HG03060 (cell line): ENCODE data around the gene CCNY.
A peak's percentile ranks its signal among the peaks of the same experiment; 100 is the strongest.

Source experiments
- ATAC-seq: cut with Tn5 transposase; IDR thresholded peaks from one replicate; pipeline ENCODE4 v1.9.1; 2021; ENCODE audit warnings: low read depth, moderate number of reproducible peaks; ENCODE audit not compliant: unreplicated experiment

Gene CCNY

DNA sequence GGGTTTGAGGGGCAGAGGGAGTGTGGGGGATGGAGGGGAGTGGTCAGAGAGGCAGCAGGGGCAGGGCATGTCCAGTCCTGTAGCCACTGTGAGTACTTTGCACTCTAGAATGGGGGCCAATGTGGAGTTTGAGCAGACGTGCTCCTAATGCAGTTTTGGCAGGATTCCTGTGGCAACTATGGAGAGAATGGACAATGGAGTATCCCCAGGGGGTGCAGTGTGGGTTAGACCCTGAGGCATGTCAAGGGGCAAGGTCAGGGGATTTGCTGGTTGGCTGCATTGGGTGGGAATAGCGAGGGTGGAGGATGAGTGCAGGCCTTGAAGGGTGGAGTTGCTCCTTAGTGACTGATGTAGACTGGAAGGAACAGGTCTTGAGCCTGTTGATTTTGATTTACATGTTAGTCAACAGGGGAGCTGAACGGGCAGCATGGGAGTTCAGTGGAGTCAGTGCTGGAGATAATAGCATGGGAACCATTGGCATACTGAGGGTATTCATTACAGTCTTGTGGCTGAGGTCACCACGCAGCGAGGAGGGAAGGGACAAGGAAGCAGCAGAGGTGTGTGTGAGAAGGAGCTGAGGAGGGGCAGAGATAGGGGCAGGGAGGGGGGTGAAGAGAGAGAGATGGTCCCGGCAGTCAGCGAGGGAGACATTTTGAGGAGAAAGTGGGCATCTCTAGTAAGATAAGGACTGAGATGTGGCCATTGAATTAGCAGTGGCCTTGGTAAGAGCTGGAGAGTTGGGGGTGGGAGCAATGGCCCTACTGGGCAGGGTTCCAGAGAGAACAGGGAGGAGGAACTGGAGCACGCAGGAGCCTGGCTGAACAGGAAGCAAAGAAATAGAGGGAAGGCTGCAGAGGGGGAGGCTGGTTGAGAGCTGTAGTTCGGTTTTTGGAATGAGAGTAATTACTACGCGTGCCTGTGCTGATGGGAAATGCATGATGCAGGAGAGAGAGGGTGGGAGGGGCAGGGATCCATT lies 112.7 kb downstream of the CCNY start:
- no peak for ATAC-seq

DNA sequence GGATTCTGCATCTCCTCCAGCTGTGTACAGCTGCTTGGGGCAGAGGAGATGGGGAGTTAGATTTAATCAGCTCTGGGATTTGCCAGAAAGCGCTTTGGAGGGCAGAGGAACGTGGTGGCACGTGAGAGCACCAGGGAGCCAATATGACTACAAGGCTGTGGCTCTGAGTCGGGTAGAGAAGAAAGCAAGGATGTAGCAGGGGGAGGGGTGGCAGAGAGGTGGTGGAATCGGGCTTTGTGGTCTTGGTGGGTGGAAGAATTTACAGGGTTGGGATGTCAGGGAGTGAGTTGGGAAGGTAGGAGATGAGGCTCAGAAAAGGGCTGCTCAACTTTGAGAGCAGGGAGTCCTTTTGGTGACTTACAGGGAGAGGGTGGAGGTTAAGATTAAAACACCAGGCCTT lies 113.6 kb downstream of the CCNY start:
- ATAC-seq, result no peak

DNA sequence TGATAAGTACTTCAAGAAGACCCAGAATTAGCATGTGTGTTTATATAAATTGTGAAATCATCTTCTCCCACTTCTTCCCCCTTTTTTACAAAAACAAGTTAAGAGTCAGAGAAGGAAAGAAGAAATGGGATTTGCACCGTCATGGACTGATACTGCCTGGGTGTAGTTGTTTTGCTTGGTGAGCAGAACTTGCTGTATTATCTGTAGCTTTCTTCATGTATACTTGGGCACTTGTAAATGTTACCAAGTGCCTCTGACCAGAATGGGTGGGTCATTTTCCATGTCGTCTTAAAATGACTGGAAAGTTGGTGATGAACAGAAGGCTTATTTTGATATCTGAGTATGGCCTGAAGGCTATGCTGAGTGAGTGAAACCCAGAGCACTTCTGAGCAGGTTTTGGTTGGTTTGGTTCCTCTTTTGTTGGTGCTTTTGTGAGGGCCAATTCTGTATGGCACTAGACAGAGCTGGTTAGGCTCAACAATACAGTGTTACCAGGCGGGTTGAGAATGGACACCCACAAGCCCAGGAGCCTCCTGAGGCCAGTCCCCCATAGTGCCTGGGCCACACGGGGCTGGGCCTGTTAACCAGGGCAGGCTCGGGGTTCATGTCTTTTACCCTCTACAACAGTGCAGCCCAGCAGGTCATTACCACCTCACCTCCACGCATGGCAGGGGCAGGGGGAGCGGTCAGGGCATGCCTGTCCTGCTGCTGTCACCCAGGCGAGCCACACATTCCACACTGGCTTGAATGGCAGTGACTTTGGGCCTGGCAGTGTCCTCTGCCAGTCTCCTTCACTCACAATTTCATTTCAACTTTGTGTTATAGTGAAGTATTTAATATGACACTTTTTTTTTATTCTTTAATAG lies 115.1 kb downstream of the CCNY start:
- ATAC-seq, result peak; percentile 99

DNA sequence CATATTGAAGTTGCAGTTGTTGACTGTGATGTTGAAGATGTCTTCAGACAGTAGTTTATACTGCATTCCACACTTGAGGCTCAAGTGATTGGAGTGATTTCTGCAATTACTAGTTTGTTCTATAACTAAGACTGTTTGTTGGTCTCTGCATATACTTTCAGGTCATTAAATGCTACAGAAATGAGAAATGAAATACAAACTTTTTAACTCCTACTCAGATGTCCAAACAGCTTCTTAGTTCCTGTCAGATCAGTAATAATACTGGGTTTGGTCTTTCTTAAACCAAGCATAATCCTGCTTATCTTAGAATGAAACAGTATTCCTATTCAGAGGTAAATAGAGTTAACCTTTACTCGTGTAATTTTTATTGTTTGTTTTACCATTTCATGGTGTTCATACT lies 115.9 kb downstream of the CCNY start:
- no peak for ATAC-seq

DNA sequence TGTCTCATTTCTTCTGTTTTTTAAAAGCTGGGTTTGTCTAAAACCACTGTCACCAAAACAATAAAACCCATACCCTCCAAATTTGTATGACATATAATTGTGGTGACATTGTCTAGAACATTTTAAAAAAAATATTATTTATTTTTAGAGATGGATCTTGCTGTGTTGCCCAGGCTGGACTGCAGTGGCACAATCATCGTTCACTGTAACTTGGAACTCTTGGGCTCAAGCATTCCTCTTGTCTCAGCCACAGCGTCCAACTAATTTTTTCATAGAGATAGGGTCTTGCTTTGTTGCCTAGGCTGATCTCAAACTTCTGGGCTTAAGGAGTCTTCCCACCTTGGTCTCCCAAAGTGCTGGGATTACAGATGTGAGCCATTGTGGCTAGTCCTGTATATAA lies 116.5 kb downstream of the CCNY start:
- no peak for ATAC-seq

DNA sequence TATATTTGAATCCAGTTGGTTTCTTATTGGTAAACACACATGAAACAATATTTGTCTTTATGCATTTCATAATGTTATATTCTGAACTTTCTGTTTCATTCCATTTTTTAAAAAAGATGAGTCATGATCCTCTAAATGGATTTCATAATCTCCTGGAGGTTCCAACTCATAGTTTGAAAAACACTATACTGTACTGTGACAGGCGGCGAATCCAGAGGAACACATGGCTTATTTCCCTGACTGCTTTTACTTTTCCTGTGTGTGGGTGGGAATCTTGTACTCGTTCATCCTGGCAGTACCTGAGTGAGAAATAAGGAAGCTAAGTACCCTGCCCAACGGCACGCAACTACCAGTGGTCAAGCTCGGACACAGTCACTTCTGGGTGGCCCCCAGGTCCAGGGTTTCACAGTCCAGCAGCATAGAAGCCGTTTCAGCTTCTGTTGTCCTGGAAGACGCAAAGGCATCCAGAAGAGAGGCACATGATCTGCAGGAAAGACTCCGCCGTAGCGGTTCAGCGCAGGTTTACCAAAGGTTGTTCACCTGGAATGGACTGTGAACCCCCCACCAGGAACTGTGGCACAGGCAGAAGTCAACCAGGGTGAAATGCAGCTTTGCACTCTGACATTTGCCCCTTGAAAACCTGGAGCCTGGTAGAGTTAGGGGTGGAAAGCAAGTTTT lies 117.7 kb downstream of the CCNY start:
- no peak for ATAC-seq

DNA sequence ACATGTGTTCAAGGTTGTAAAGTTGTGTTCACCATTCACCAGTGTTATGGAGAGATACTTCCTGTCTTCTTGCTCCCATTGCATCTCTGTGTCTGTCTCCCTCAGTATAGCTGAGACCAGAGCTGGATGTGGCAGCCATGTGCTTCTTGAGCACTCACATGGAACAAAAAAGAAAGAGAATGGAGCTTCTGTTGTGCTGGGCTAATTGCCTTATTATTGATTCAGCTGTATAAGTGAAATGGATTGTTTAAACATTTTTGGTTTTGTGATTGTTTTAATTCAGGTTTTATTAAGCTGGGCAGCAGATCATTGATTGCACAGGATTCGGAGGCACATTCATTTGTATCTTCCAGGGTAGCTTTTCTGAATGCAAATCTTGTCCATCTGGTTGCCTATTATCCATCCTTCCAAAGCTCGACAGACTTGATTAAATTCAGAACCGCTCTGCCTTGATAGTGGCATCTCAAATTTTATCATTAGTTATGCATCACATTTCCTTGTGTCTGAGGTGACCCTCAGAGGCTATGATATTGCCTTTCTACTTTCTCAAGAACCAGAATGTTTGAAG lies 119.9 kb downstream of the CCNY start:
- no peak for ATAC-seq

DNA sequence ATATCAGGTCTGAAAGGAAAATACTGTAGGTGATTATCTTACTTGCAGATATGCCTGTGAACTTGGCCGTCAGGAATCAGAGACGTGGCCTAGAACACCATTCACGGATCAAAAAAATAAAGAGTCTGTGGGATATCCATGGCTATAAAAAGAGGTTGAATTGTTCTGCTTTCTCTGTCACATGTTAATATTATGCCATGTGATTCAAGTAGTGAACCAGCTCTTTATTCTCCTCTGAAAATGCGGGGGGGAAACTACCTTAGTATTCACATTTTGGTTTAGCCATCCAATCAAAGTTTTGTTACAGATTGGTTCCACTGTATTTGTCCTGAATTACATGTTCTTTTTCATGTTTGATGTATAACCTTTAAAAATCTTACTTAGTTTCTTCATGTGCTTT lies 120.5 kb downstream of the CCNY start:
- no peak for ATAC-seq

DNA sequence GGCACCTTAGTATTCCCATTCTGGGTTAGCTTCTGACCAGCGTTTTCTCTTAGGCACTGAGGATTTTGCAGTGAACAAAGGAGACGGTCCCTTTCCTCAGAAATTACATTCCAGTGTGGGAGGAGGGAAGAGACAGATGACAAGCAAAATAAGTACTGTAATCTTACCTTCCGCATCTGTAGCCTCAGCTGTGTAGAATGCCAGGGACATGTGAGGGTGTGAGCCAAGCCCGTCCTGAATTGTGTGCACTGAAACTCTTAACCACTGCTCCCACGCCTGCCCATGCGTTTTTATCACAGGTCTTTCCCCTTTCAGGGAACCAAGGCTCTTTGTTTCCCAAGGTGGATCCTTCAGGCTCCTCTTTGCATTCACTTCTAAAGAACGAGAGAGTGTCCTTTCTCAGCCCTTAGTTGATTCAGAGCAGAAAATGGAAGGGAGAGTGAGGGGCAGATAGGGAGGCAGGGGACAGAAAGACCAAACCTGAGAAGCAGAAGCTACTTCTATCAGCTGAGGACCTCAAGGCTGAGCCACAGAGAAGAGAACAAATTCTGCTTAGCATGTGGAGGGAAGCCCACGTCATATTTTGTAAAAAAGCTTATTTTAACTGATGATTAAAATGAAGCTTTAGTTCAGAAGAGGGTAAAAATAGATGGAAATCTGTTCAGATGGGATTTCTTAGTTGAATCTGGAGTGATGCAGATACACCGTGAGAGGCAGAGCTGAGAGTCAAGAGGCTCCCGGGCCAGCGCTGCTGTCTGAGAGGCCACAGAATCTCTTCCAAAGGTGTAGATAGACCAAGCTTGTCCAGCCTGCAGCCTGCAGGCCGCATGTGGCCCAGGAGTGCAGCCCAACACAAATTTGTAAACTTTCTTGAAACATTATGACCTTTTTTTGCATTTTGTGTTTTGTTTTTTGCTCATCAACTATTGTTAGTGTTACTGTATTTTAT lies 122.5 kb downstream of the CCNY start:
- ATAC-seq, result no peak

DNA sequence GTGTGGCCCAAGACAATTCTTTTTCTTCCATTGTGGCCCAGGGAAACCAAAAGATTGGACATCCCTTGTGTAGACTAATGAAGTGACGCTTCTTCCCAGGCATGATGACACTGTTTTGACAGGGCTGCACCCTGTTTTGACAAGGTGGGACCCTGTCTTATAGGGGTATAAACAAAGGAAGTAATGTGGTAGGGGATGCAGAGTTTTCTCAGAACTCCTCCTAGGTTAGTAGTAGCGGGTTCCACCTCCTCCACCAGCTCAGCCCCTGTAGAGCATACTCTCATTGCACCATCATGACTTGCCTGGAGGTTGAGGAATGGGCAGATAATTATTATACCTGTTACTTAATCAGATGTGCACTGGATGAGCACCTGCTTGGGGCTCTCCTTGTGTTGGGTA lies 123.1 kb downstream of the CCNY start:
- ATAC-seq, result no peak

DNA sequence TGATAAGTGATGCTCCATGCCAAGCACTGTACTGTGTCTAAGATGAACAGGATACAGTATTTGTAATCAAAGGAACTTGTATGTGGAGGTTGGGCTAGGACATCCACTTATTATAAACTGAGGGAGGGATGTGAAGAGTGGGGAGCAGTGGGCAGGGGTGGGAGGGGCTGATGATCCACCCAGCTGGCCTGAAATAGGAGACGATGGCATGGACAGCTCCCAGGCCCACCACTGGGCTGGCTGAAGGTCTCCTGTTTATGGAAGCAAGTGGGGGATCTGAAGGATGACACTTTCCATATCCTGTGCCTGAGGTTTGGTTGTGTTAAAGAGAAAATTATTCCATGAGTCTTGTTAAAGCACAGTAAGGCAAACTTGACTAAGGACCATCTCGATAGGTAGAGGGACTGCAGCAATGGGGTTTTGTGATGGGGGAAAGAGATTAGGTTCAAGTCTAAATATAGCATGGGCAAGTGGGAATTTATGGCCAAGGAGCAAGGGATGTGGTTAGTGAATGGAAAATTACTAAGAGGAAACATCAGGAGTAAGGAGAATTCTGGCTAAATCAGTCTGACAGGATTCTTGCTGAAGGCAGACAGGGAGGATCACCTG lies 124.6 kb downstream of the CCNY start:
- ATAC-seq, result no peak

DNA sequence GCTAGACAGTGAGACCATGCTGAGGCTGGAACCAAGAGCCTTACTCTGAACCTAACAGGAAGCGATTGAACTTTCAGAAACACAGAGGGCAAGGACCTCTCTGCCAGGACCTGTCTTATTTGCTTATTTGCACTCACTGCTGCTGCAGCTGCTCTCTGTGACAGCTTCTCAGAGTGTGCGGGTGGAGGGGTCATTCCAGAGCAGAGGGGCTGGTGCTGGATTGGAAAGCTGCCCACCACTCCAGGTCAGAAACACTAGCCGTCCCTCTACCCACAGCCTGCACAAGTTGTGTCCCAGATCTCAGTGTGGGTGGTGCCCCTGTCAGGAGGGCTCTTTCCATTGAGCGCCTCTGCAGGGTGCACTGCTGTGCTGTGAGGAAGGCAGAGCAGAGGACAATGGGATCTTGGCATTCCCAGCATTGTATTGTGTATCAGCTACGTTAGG lies 126.2 kb downstream of the CCNY start:
- ATAC-seq, result peak; percentile 55

DNA sequence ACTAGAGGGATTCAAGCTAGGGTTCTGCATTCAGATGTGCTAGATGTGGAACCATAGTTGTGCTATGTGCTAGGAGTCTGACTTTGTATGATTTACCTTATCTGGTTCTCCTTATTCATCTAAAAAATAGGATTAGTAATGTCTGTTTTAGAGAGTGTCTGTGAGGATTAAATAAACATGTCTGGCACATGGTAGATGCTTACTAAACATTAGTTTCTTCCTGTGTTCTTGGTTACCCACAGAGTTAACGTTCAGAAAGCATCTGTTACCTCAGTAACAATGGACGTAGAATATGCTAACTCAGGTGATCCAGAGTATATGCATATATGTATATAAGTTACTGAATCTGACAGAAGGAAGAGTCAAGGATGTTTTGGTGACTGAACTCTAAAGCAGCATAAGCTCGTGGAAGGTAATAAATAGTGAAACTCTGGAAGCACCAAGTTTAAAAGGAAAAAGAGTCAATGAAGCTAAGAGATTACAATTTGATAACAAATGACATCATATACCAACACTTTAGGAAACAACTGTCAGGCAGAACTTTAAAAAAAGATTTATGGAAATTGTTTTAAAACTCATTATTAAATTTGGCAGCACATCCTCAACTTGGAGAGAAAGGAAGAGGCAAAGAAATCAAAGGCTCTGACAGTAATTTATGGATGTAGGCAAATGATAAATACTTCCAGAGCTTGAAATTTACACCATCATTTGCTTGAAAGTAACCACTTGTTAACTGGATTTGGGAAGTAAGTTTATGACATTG lies 127.0 kb downstream of the CCNY start:
- no peak for ATAC-seq

DNA sequence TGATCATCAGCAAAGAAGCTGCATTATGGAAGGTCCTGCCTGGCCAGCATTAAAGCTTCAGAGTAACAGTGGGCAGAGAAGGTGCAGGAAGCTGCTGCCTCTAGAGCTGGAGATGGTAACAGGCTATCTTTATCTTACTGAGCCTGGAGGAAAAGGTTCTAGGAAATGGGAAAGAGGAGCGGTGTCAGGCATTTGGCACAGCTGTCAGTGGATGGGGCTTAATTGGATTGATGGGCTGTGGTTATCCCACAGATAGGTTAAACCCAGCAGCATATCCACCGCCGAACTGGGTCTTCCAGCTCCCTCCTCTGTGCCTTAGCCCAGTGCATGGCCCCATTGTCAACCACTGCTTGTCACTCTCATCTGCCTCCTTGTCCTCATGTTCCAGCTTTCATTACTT lies 127.6 kb downstream of the CCNY start:
- ATAC-seq, result no peak

DNA sequence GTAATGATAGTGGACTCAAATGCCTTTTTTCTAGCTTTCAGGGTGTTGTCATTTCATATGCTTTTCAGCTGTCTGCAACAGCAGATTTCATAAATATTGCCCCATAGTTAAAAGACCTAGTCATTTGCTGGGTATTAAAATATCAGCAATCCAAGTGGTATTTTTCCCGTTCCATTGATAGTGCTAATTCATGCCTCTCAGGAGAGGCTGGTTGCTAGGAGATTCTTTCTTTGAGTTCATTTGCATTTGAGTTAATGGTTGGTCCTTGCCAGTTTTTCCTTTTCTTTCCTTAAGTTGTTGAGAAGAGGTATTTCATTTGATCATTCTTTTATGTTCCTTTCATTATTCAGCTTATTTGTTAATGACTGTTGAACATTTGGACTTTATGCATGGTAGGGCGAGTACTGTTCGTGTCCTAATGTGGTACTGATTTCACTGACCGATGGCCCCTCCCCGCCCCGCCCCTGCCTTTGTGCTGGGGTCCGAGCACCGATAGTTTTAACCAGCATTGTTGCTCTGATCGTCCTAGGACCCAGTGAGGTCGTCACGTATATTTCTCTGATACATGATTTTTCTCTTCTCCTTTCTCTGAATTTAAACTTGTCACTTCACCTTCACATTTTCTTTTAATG lies 128.6 kb downstream of the CCNY start:
- no peak for ATAC-seq

DNA sequence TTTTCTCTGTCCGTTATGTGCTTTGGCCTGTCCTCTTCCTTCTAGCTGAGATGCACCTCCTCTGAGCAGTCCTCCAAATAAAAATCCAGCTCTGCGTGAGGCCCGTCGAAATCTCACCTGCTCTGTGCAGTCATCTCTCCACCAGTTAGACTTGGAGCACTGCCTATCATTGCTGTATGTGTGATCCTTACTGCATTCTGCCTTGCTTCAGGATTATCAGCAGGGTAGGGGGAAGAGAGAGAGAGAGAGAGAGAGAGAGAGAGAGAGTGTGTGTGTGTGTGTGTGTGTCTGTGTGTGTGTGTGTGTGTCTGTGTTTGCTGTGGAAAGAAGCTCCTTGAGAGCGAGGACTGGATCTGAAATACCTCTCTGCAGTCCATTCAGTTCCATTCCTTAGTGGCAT lies 129.4 kb downstream of the CCNY start:
- no peak for ATAC-seq

DNA sequence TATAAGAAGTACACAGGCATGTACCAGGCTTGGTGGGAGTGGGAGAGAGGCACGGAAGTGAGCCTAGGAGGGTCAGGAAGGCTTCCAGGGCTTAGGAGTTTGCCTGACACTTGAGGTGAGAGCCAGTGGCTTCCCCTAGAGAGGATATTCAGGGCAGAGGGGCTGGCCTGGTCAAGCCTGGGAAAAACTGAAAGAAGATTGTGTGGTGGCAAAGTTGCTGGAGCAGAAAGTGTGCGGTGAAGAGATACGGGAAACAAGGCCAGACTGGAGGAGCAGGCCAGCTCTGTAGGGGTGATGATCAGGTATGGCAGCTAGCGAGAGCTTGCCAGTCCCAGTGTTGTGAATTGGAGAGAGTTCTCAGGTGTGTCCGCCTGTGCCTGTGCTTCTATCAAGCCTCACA lies 129.9 kb downstream of the CCNY start:
- no peak for ATAC-seq

DNA sequence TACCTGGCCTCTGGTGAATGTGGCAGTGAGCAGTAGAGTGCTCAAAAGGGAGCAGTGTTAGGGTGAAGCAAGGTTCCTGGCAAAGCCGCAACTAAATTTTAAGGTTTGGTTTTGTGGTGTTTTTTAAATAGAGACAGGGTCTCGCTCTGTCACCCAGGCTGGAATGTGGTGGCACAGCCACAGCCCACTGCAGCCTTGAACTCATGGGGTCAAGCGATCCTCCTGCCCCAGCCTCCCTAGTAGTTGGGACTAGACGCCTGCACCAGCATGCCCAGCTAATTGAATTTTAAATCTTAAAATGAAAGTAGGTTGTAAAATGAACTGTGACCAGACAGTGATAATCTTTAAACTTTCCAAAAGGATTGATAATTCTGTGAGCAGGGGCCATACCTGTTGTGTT lies 130.4 kb downstream of the CCNY start:
- no peak for ATAC-seq
